GM19372 (cell line): Measurements from ENCODE around the gene ARGLU1.

ENCODE experiments used
- ATAC-seq: cut with Tn5 transposase; IDR thresholded peaks from one replicate; pipeline ENCODE4 v1.9.1; 2021; ENCODE audit warnings: mild to moderate bottlenecking, low read depth, moderate library complexity; ENCODE audit not compliant: unreplicated experiment

The ARGLU1 gene

GRCh38 chr13:106588367-106588766 is 20.4 kb upstream of the ARGLU1 start:
- no peak for ATAC-seq

- no peak for ATAC-seq
These were observed 19.9 kb upstream of the ARGLU1 start for GRCh38 chr13:106587787-106588186.

- no peak for ATAC-seq
These were observed 18.8 kb upstream of the ARGLU1 start for GRCh38 chr13:106586648-106587166.

GRCh38 chr13:106581225-106581624 is 13.3 kb upstream of the ARGLU1 start:
- ATAC-seq, result no peak

- no peak for ATAC-seq
These were observed 8.0 kb upstream of the ARGLU1 start for GRCh38 chr13:106575896-106576295.

- ATAC-seq, result no peak
These were observed 5.9 kb upstream of the ARGLU1 start for GRCh38 chr13:106573868-106574267.

GRCh38 chr13:106573284-106573846 is 5.4 kb upstream of the ARGLU1 start:
- no peak for ATAC-seq

- no peak for ATAC-seq
These were observed 2.4 kb upstream of the ARGLU1 start for GRCh38 chr13:106570299-106570852.

- no peak for ATAC-seq
These were observed 1.5 kb upstream of the ARGLU1 start for GRCh38 chr13:106569233-106570095.

GRCh38 chr13:106568299-106569003 is 514 bp upstream of the ARGLU1 start:
- peak; percentile 36 for ATAC-seq

GRCh38 chr13:106566641-106567473 is 1.1 kb downstream of the ARGLU1 start:
- ATAC-seq, result peak; percentile 35

- no peak for ATAC-seq
These were observed 2.7 kb downstream of the ARGLU1 start for GRCh38 chr13:106565127-106565775.

GRCh38 chr13:106562301-106562700 is 5.6 kb downstream of the ARGLU1 start:
- ATAC-seq, result no peak

GRCh38 chr13:106561551-106562170 is 6.3 kb downstream of the ARGLU1 start:
- peak; percentile 83 for ATAC-seq

- no peak for ATAC-seq
These were observed 7.1 kb downstream of the ARGLU1 start for GRCh38 chr13:106560821-106561220.

GRCh38 chr13:106558527-106558926 is 9.4 kb downstream of the ARGLU1 start:
- no peak for ATAC-seq

- ATAC-seq, result no peak
These were observed 12.2 kb downstream of the ARGLU1 start for GRCh38 chr13:106555631-106556328.

- no peak for ATAC-seq
These were observed 16.2 kb downstream of the ARGLU1 start for GRCh38 chr13:106551751-106552150.
